ENCODE measurements around the gene MYLK4.

DNA sequence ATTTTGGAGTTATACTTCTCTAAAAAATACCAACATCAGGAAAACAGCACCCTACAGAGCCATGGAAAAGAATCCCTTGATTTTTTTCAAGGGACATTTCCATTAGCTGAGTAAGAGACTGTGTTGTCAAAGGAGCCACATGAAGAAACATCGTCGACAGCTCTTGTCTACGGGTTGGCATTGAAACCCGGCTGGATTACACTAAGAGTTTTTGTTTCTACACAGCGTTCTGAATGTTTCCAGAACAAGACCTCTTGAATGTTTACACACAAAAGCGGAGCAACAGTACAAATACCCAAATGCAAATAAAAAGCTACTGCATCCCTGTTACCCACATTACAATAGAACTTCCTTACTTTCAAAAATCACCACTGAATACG is 2.4 kb upstream of the MYLK4 start:
- TF ChIP-seq, protein P1, sequence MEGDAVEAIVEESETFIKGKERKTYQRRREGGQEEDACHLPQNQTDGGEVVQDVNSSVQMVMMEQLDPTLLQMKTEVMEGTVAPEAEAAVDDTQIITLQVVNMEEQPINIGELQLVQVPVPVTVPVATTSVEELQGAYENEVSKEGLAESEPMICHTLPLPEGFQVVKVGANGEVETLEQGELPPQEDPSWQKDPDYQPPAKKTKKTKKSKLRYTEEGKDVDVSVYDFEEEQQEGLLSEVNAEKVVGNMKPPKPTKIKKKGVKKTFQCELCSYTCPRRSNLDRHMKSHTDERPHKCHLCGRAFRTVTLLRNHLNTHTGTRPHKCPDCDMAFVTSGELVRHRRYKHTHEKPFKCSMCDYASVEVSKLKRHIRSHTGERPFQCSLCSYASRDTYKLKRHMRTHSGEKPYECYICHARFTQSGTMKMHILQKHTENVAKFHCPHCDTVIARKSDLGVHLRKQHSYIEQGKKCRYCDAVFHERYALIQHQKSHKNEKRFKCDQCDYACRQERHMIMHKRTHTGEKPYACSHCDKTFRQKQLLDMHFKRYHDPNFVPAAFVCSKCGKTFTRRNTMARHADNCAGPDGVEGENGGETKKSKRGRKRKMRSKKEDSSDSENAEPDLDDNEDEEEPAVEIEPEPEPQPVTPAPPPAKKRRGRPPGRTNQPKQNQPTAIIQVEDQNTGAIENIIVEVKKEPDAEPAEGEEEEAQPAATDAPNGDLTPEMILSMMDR (IDR thresholded peaks at IDR 0.05) = no peak
- TF ChIP-seq POLR2AphosphoS5 (IDR thresholded peaks at IDR 0.05) (no peak), POLR2A (IDR thresholded peaks at IDR 0.05) (no peak)
